COLO829 (cell line): Measurements from ENCODE around the gene CCL27.
"Not testable (repeated sequence)": the region's sequence is repeated elsewhere in the genome, so short reads cannot be mapped to it uniquely, and the experiment has no call there.

Source experiments
- DNase-seq: peaks from one replicate; pipeline ENCODE4 v3.0.0; 2012; ENCODE audit warnings: low spot score

Gene CCL27

DNA sequence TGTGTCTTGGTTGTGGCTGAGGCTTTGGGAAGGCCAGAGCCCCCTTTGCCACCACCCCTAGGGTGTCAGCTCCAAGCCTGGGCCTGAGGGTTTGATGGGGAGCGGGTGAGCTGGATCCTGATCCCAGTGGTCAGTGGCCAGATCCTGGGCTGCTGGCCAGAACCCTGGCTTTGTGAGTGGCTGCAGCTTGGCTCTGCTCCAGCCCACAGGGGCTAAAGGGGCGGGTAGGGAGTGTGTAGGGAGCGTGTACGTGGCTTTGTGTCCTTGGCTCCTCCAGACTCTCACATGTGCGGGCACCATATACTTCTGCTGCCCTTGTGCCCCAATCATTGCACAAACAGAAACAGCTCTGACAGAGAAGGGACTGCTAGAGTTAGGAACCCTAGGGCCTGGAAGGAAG, 11.6 kb downstream of the CCL27 start:
- DNase-seq = no peak

DNA sequence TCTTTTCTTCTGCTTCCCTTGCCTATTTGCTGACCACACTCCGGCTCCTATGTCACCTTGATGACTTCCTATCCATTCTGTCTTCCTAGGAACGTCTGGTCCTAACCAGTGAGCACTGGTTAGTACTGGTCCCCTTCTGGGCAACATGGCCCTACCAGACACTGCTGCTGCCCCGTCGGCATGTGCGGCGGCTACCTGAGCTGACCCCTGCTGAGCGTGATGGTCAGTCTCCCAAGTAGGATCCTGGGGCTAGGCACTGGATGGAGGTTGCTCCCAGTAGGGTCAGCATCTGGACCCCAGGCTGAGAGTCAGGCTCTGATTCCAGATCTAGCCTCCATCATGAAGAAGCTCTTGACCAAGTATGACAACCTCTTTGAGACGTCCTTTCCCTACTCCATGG, 13.8 kb downstream of the CCL27 start:
- DNase-seq = no peak

GRCh38 chr9:34647651-34648050, 14.8 kb downstream of the CCL27 start:
- no peak for DNase-seq

DNA sequence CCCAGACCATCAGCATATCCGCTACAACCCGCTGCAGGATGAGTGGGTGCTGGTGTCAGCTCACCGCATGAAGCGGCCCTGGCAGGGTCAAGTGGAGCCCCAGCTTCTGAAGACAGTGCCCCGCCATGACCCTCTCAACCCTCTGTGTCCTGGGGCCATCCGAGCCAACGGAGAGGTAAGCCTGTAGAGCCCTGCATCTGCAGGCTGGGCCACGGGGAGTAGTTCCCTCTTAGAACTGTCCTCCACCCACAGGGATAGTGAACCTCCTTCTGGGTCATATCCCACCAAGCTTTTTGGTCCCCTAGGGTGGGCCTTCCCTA, 15.4 kb downstream of the CCL27 start:
- no peak for DNase-seq

DNA sequence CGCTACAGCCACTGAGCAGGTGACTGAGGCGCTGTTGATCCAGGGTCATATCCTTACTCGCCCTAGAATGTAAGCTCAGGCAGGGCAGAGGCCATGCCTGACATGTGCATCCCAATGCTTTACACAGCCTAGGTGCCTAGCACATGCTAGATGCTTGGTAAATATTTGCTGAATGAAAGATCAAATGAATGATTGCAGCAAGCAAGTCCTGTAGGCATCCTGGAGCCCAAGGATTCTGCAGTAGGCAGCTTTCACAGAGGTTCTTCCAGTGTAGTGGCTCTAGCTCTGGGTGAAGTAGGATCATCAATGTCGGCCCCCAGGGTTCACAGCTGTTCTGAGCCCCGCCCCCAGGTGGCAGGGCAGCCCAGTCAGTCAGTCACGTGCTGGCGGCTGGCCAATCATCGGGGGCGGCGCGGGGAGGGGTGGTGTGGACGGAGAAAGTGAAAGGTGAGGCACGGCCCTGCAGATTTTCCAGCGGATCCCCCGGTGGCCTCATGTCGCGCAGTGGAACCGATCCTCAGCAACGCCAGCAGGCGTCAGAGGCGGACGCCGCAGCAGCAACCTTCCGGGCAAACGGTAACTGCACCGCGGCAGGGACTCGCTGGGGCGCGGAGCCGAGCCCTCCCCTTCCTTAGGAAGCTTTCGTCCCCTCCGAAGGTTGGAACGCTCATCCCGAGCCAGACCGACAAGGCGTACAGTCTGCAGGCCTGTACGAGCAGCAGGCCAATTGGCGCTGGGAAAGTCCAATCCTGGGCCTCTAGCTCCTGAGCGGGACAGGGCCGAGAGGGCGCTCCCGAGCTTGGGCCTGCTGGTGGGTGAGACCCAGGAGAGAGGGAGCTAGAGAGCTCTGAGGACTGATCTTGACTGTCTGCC, 16.0 kb downstream of the CCL27 start, which contains the start of gene GALT:
Gene GALT (plus strand): TSS at position 465 of the 873 bp plus-strand sequence. CDS start 30 bp downstream, at position 495.
- peak; percentile 95 for DNase-seq

GRCh38 chr9:34644766-34645314, 17.6 kb downstream of the CCL27 start:
- DNase-seq = no peak

GRCh38 chr9:34642679-34643078, 19.8 kb downstream of the CCL27 start:
- peak; percentile 87 for DNase-seq

- not testable (repeated sequence) for DNase-seq
Observed at GRCh38 chr9:34639322-34639721, 23.1 kb downstream of the CCL27 start.

- no peak for DNase-seq
Observed at GRCh38 chr9:34638138-34638445, 24.4 kb downstream of the CCL27 start.

DNA sequence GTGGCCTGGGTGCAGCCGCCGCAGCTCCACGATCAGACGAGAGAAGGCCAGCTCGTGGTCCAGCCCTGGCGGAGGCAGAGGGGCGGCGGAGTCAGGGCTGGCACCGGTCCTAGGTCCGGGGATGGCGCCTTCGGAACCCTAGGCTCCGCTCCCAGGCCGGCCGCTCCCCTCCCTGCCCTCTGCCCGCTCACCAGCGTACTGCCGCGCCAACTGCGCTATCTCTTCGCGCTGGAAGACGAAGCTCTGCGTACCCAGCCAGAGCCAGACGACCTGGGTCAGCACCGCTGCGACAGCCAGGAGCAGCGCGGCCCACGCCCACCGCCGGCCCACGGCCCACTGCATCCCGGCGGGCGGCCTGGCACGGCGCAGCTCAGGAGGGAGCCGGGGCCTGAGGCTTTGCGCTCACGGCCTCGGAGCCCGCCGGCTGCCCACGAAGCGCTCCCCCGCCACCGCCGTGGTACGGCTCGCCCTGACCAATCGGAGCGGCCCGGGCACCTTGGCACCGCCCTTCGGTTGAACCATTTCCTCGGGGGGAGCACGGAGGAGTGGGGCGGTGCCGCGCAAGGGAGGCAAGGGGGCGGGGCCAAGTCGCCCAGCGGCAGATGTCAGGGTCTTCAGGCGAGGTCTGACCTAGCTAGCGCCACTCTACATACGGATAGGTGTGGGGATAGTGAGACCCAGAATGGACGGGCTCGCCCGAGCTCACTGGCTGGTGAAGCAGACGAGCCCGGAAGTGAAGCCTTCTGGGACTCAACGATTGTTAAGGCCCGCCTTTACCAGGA, 24.9 kb downstream of the CCL27 start, which contains the start of gene SIGMAR1:
Gene SIGMAR1 (minus strand): TSS at position 432 of the 782 bp plus-strand sequence. CDS start 90 bp downstream, at position 342.
- peak; percentile 94 for DNase-seq

DNA sequence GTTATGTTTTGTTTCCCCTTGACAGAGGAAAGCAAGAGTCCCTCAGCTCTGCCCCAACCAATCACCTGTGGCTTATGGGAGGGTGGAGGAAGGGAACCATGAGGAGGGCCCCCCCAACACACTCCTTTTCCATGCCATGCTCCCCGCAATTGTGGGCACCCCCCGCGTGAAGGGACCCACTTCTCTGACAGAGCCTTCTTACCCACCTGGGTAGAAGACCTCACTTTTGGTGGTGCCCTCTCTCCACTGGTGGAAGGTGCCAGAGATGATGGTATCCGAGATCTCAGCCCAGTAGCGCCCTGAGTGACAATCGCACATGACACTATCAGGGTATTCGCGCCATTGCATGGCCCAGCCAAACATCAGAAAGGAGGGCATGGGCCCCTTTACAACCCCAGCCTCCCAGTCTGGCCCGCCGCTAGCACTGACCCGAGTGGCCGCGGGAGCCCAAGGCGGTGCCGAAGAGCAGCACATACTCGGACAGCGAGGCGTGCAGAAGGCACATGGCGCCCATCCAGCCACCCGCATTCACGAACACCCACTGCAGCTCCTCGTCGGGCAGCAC, 25.6 kb downstream of the CCL27 start:
- peak; percentile 45 for DNase-seq

GRCh38 chr9:34635556-34635955, 26.9 kb downstream of the CCL27 start:
- no peak for DNase-seq

GRCh38 chr9:34634551-34635248, 27.8 kb downstream of the CCL27 start:
- DNase-seq = no peak

GRCh38 chr9:34633851-34634550, 28.5 kb downstream of the CCL27 start:
- DNase-seq = peak; percentile 91

- DNase-seq = no peak
Observed at GRCh38 chr9:34633166-34633565, 29.3 kb downstream of the CCL27 start.

GRCh38 chr9:34630402-34631154, 31.9 kb downstream of the CCL27 start:
- no peak for DNase-seq

DNA sequence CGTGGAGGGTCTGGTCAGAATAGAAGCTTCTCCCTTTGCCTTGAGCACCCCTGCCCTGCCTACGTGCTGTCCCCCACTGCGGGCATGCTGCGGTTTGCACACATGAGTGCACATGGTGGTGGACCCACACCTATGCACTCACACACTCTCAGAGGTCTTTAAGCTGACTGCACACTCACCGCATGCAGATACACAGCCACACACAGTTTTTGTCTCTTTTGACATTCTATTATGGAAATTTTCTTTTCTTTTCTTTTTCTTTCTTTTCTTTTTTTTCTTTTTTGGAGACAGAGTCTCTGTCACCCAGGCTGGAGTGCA, 33.0 kb downstream of the CCL27 start:
- DNase-seq = no peak

DNA sequence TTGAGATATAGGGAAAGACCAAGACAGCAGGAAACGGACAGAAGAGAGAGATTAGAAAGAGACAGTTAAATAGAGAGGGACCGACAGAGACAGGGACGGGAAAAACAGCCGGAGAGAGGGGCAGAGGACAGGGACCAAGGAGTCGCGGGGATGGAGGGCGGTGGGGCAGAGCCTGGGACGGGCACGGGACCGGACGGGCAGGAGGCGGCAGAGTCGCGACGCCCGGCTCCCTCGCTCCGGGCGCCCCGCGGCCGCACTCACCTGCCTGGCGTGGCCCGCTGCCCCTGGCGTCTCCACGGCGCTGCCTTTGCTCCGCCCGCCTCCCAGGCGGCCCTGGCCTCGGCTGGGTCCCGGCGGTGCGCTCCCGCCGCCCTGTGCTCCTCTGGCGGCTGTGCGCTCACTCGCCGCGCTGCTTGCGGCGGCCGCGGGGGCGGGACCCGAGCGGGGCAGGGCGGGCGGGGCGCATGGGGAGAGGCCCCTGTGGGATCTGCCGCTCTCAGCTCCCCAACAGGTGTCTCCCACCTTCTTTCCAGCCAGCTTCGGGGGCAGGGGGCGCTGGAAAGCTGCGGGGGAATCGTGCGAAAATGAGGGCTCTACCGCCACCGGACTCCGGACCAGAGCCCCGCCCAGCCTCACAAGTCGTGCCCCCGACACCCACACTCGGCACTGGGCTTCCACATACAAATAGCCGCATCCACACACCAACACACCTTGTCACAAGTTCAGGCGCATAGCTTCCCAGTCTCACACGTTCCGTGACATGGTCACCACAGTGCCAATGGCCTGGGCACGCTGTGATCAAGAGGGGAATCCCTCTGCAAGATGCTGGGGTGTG, 33.6 kb downstream of the CCL27 start, which contains the start of gene ARID3C:
Gene ARID3C (minus strand): TSS at position 411 of the 835 bp plus-strand sequence. CDS start 1,052 bp downstream, outside the sequence.
- no peak for DNase-seq
